ENCODE measurements around the gene WAS.
"Not testable (repeated sequence)": the region's sequence is repeated elsewhere in the genome, so short reads cannot be mapped to it uniquely, and the experiment has no call there.

Gene WAS

GRCh38 chrX:48688531-48689150 lies 5.0 kb downstream of the WAS start:
- FAIRE-seq = no peak

GRCh38 chrX:48689208-48689920 lies 5.8 kb downstream of the WAS start:
- FAIRE-seq = no peak

- not testable (repeated sequence) for FAIRE-seq
These were observed 8.1 kb downstream of the WAS start for GRCh38 chrX:48691746-48692145.

- no peak for FAIRE-seq
These were observed 11.4 kb downstream of the WAS start for GRCh38 chrX:48694776-48695533.

GRCh38 chrX:48695534-48695896 lies 11.9 kb downstream of the WAS start:
- no peak for FAIRE-seq

GRCh38 chrX:48695925-48696300 lies 12.3 kb downstream of the WAS start:
- FAIRE-seq = no peak

GRCh38 chrX:48696301-48696908 lies 12.8 kb downstream of the WAS start, which contains the start of gene SUV39H1:
Gene SUV39H1, plus strand, starts transcription at chrX:48696734. Its CDS starts 51 bp downstream, at chrX:48696785.
- no peak for FAIRE-seq

- no peak for FAIRE-seq
These were observed 13.5 kb downstream of the WAS start for GRCh38 chrX:48696909-48697727.

- FAIRE-seq = no peak
These were observed 14.7 kb downstream of the WAS start for GRCh38 chrX:48698306-48698705.

GRCh38 chrX:48700246-48700645 lies 16.6 kb downstream of the WAS start:
- FAIRE-seq = no peak

GRCh38 chrX:48700951-48701653 lies 17.5 kb downstream of the WAS start:
- FAIRE-seq = no peak

- FAIRE-seq = no peak
These were observed 18.4 kb downstream of the WAS start for GRCh38 chrX:48702032-48702431.

- FAIRE-seq = no peak
These were observed 19.1 kb downstream of the WAS start for GRCh38 chrX:48702716-48703115.

GRCh38 chrX:48703228-48703627 lies 19.6 kb downstream of the WAS start:
- no peak for FAIRE-seq

- FAIRE-seq = no peak
These were observed 20.3 kb downstream of the WAS start for GRCh38 chrX:48703642-48704481.

- no peak for FAIRE-seq
These were observed 22.3 kb downstream of the WAS start for GRCh38 chrX:48705871-48706270.

GRCh38 chrX:48709522-48710112 lies 26.0 kb downstream of the WAS start:
- no peak for FAIRE-seq

- no peak for FAIRE-seq
These were observed 27.7 kb downstream of the WAS start for GRCh38 chrX:48711162-48711928.

GRCh38 chrX:48711929-48712505 lies 28.4 kb downstream of the WAS start:
- no peak for FAIRE-seq

Measured in colon (tissue), 2 donors.